GM18861 (cell line): ENCODE results near the gene RAPGEF5.
"Not testable (repeated sequence)": the region's sequence is repeated elsewhere in the genome, so short reads cannot be mapped to it uniquely, and the experiment has no call there.

Experiments used
- ATAC-seq: cut with Tn5 transposase; IDR thresholded peaks from one replicate; pipeline ENCODE4 v1.9.1; 2021; ENCODE audit not compliant: unreplicated experiment

Gene RAPGEF5

GRCh38 chr7:22094413-22095342 lies 262.3 kb downstream of the RAPGEF5 start:
- ATAC-seq, result no peak

- ATAC-seq, result no peak
These were observed 263.0 kb downstream of the RAPGEF5 start for GRCh38 chr7:22093936-22094335.

DNA sequence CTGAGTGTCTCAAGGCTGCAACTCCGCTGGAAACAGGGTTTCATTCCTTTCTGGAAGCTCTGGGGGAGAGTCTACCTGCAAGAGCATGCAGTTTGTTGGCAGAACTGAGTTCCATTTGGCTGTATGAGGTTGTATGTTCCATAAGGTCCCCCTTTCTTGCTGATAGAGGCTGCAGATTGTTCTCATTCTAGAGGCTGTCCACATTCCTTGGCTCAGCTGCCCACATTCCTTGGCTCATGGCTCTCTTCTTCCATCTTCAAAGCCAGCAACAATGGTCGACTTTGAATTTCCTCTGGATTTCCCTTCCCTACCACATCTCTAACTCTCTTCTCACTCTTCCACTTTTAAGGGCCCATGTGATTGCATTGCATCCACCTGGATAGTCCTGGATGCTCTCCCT lies 264.0 kb downstream of the RAPGEF5 start:
- ATAC-seq, result no peak

DNA sequence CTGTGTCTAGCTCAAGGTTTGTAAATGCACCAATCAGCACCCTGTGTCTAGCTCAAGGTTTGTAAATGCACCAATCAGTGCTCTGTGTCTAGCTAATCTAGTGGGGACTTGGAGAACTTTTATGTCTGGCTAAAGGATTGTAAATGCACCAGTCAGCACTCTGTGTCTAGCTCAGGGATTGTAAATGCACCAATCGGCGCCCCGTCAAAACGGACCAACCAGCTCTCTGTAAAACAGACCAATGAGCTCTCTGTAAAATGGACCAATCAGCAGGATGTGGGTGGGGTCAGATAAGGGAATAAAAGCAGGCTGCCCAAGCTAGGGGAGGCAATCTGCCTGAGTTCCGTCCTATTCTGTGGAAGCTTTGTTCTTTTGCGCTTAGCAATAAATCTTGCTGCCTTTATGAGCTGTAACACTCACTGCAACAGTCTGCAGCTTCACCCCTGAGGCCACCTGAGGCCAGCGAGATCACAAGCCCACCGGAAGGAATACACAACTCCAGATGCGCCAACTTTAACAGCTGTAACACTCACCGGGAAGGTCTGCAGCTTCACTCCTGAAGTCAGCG lies 265.9 kb downstream of the RAPGEF5 start:
- ATAC-seq, result not testable (repeated sequence)

DNA sequence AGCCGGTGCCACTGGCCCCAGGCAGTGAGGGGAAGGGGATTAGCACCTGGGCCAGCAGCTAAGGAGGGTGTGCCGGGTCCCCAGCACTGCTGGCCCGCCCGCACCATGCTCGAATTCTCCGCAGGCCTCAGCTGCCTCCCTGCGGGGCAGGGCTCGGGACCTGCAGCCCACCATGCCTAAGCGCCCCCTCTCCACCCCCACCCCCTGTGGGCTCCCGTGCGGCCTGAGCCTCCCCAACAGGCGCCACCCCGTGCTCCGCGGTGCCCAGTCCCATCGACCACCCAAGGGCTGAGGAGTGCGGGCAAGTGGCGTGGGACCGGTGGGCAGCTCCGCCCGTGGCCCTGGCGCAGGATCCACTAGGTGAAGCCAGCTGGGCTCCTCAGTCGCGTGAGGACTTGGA lies 266.4 kb downstream of the RAPGEF5 start:
- ATAC-seq, result no peak

DNA sequence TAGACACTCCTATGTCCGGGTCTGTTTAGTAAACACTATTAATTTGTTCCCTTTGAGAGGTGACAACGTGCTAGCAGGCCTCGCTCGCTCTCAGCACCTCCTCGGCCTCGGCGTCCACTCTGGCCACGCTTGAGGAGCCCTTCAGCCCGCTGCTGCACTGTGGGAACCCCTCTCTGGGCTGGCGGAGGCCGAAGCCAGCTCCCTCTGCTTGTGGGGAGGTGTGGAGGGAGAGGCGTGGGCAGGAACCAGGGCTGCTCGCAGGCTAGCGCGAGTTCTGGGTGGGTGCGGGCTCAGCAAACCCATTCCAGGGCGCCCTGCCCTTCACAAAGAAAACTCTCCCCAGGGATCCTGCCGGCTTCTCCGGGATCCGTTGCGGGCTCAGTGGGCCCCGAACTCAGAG lies 266.8 kb downstream of the RAPGEF5 start:
- ATAC-seq, result no peak

DNA sequence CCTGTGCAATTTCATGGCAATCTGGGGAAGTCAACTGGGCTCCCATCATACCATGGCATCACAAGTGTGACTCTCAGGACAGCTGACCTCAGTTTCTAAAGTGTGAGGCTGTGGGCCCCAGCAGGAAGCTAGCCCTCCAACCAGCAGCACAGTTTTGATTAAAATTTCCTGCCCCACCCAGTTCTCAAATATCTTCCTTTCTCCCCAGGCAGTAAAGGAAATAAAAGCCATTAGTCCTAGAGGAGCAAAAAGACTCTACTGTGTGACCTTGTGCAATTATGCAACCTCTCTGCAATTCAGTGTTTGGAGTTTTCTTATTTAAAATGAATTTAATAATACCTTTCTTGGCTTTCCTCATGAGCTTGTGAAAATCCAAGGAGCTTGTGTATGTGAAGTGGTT lies 268.1 kb downstream of the RAPGEF5 start:
- ATAC-seq, result no peak

- ATAC-seq, result no peak
These were observed 269.1 kb downstream of the RAPGEF5 start for GRCh38 chr7:22087861-22088260.

- no peak for ATAC-seq
These were observed 273.2 kb downstream of the RAPGEF5 start for GRCh38 chr7:22083704-22084240.

- peak; percentile 93 for ATAC-seq
These were observed 273.9 kb downstream of the RAPGEF5 start for GRCh38 chr7:22082886-22083703.

GRCh38 chr7:22082553-22082885 lies 274.4 kb downstream of the RAPGEF5 start:
- ATAC-seq, result no peak

GRCh38 chr7:22080219-22080618 lies 276.7 kb downstream of the RAPGEF5 start:
- ATAC-seq, result not testable (repeated sequence)

DNA sequence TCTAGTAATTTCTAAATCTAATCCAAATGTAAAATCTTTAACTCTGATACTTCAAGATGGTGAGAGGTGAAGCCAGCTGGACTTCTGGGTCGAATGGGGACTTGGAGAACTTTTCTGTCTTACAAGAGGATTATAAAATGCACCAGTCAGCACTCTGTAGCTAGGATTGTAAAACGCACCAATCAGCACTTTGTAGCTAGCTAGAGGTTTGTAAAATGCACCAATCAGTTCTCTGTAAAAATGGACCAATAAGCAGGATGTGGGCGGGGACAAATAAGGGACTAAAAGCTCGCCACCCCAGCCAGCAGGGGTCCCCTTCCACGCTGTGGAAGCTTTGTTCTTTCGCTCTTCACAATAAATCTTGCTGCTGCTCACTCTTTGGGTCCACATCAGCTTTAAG lies 278.1 kb downstream of the RAPGEF5 start:
- ATAC-seq, result not testable (repeated sequence)

- ATAC-seq, result no peak
These were observed 281.4 kb downstream of the RAPGEF5 start for GRCh38 chr7:22075561-22075960.

GRCh38 chr7:22074897-22075296 lies 282.1 kb downstream of the RAPGEF5 start:
- ATAC-seq, result no peak
